SH-SY5Y (cell line): ENCODE results near the gene HIVEP3.

Source experiments
- GATA2 ChIP-seq: IDR thresholded peaks from 2 replicates; pipeline ENCODE4 v1.6.1; 2011; ENCODE audit warnings: mild to moderate bottlenecking, low read depth, low read length
- GATA3 ChIP-seq: IDR thresholded peaks from 2 replicates; pipeline ENCODE4 v1.6.1; 2011; ENCODE audit warnings: low read depth, mild to moderate bottlenecking, low read length, moderate library complexity

DNA sequence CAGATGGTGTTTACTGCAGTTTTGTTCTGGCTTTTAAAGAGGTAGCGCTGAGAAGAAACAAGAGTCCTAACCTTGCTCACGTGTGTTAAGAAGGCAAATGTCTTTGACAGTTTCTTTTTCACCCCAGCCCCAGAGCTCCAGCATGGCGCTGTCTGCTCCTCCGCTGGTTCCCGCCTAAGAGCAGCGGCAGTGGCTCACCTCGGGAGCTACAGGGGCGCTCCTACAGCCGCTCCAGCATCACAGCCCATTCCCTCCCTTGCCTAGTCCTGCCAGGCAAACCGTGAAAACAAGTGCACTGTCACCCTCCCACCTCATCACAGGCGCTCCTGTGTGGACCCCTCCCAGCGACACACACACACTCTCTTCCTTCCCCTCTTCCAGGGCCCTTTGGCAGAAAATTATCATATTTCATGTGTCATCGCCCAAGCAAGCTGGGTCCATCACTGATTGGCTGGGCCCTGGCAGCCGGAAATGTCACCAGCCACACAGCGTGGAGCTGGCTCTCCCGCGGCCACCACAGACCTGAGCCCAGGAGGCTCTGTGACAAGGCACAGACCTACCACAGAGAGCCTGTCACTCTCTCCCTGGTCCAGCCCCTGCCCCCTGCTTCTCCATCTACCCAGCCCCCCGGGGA is 1.2 kb upstream of the HIVEP3 start:
- no peak for TF ChIP-seq GATA2
- TF ChIP-seq GATA3: no peak
